Vagina (tissue), 2 donors: ENCODE data around the gene IMPACT.

Experiments used
- CTCF ChIP-seq, 3 experiments: fragments of 450-650 bp in 2 of 3; fragments of 200-600 bp in 1 of 3; sonication (generic) in 1 of 3; IDR thresholded peaks; one replicate each; pipeline ENCODE4 v1.5.1; 2017 to 2019; ENCODE audit warnings: antibody characterized with exemption in 3 of 3, mild to moderate bottlenecking in 2 of 3, moderate library complexity in 2 of 3
- POLR2A ChIP-seq, 2 donors: fragments of 450-650 bp; IDR thresholded peaks; one replicate each; pipeline ENCODE4 v1.6.1; 2017; ENCODE audit warnings: antibody characterized with exemption in 2 of 2, mild to moderate bottlenecking in 2 of 2, moderate library complexity in 2 of 2
- POLR2AphosphoS5 ChIP-seq, 2 donors: sonication (generic); formaldehyde crosslinking; IDR thresholded peaks; one replicate each; pipeline ENCODE4 v1.9.0; 2017; ENCODE audit warnings: antibody characterized with exemption in 2 of 2, mild to moderate bottlenecking in 2 of 2, low read depth in 1 of 2; ENCODE audit not compliant: insufficient read depth in 1 of 2

GRCh38 chr18:24398540-24398939, 27.9 kb upstream of the IMPACT start:
- TF ChIP-seq CTCF (IDR thresholded peaks at IDR 0.05) (no peak), POLR2AphosphoS5 (IDR thresholded peaks at IDR 0.05; ENCODE audit: insufficient read depth in 1 of 2, low read depth in 1 of 2) (no peak), POLR2A (IDR thresholded peaks at IDR 0.05) (no peak)
